ENCODE results near the gene LDB2.
"Not testable (repeated sequence)": the region's sequence is repeated elsewhere in the genome, so short reads cannot be mapped to it uniquely, and the experiment has no call there.

The LDB2 gene

DNA sequence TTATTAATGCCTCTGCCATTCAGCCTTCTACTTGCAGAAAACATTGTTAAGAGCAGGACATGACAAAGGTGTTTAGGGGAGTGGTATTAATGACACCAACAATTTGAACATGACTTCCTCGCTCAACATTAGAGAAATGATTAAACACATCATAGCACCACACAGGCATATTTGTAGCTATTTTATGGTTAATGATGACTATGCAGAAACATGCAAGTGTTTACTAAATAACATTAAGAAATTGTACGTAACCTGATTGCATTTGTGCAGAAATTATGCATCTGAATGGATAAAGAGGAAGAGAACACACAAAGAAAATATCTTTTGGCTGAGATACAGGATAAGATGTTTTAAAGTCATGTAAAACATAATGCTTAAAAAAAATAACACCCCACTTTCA, 323.5 kb downstream of the LDB2 start:
- DNase-seq: no peak
- H3K36me3 Mint-ChIP-seq (ENCODE audit: low read depth): peaks cover 15% of the 10 kb centered on the region
- no peak overlapping the region for H3K4me3 Mint-ChIP-seq
- TF ChIP-seq, protein P1, sequence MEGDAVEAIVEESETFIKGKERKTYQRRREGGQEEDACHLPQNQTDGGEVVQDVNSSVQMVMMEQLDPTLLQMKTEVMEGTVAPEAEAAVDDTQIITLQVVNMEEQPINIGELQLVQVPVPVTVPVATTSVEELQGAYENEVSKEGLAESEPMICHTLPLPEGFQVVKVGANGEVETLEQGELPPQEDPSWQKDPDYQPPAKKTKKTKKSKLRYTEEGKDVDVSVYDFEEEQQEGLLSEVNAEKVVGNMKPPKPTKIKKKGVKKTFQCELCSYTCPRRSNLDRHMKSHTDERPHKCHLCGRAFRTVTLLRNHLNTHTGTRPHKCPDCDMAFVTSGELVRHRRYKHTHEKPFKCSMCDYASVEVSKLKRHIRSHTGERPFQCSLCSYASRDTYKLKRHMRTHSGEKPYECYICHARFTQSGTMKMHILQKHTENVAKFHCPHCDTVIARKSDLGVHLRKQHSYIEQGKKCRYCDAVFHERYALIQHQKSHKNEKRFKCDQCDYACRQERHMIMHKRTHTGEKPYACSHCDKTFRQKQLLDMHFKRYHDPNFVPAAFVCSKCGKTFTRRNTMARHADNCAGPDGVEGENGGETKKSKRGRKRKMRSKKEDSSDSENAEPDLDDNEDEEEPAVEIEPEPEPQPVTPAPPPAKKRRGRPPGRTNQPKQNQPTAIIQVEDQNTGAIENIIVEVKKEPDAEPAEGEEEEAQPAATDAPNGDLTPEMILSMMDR (IDR thresholded peaks at IDR 0.05): no peak
- H3K9me3 Mint-ChIP-seq: no peaks in the 10 kb centered on the region
- no peak overlapping the region for H3K27ac Mint-ChIP-seq
- H3K27me3 Mint-ChIP-seq (ENCODE audit: low read depth, poor library complexity): no peaks in the 10 kb centered on the region
- peaks cover 4% of the 10 kb centered on the region for H3K4me1 Mint-ChIP-seq

DNA sequence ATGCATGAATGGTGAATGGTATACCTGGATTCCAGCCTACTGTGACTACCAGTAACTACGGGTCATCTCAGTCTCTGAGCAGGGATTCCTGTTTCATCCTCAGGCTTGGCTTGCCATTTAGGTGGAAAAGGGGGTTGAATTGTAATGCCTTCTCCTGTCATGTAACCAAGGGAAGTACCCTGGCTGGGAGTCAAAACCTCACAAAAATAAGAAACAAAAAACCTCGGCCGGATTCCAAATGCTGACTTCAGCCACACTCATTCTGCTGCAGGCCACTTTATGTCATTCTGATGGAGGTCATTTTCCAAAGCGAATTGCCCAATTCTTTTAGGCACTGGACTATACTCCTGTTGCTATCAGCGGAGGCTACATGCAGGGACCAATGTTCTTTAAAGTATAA, 324.7 kb downstream of the LDB2 start:
- peaks cover 9% of the 10 kb centered on the region for H3K36me3 Mint-ChIP-seq (ENCODE audit: low read depth)
- no peak overlapping the region for H3K27ac Mint-ChIP-seq
- H3K9me3 Mint-ChIP-seq: no peaks in the 10 kb centered on the region
- H3K4me1 Mint-ChIP-seq: no peaks in the 10 kb centered on the region
- DNase-seq: no peak
- TF ChIP-seq, protein P1 (IDR thresholded peaks at IDR 0.05): no peak
- H3K27me3 Mint-ChIP-seq (ENCODE audit: low read depth, poor library complexity): no peaks in the 10 kb centered on the region
- H3K4me3 Mint-ChIP-seq: no peak overlapping the region

DNA sequence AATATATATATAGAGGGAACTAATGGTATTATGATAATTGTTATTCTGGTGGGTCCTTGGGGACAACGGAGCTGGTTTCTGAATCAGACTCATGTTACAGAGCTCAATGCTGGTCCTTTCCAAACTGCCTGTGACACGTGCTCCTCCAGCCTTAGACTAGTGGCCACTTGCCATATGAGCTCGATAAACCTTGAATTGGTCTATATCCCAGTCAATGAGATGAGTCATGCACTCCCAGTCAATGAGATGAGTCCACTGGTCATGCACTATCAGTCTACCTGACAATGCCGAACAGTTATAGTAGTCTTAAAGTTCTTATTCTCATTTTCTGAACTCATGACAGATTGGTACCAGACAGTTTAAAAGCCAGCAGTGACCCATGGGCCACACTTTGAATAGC, 325.2 kb downstream of the LDB2 start:
- Mint-ChIP-seq H3K27me3 (ENCODE audit: low read depth, poor library complexity) (no peaks in the 10 kb centered on the region), H3K36me3 (ENCODE audit: low read depth) (peaks cover 4% of the 10 kb centered on the region), H3K27ac (no peak overlapping the region), H3K4me3 (no peak overlapping the region), H3K9me3 (no peaks in the 10 kb centered on the region), H3K4me1 (no peaks in the 10 kb centered on the region)
- DNase-seq: no peak
- TF ChIP-seq, protein P1 (IDR thresholded peaks at IDR 0.05): no peak

DNA sequence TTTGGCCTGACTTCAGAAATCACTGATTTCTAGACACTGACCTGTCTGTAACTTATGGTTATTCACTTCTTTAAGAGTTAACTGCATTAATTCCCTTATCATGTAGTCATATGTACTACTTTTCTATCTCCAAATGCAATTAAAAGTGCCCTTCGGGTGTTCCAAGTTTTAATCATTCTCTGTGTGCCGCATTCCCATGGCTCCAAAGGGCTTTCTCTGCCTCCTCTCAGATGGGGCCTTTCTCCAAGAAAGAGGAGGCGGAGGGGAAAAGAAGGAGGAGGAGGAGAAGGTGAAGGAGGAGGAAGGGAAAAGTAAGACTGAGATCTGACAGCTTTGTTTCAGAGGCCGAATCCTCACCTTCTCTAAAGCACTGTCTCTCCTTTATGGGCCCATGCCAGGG, 325.8 kb downstream of the LDB2 start:
- H3K27me3 Mint-ChIP-seq (ENCODE audit: low read depth, poor library complexity): no peaks in the 10 kb centered on the region
- no peaks in the 10 kb centered on the region for H3K36me3 Mint-ChIP-seq (ENCODE audit: low read depth)
- H3K27ac Mint-ChIP-seq: peak overlapping the region; percentile 82
- no peak overlapping the region for H3K4me3 Mint-ChIP-seq
- H3K4me1 Mint-ChIP-seq: no peaks in the 10 kb centered on the region
- DNase-seq: no peak
- TF ChIP-seq, protein P1 (IDR thresholded peaks at IDR 0.05): no peak
- H3K9me3 Mint-ChIP-seq: no peaks in the 10 kb centered on the region

DNA sequence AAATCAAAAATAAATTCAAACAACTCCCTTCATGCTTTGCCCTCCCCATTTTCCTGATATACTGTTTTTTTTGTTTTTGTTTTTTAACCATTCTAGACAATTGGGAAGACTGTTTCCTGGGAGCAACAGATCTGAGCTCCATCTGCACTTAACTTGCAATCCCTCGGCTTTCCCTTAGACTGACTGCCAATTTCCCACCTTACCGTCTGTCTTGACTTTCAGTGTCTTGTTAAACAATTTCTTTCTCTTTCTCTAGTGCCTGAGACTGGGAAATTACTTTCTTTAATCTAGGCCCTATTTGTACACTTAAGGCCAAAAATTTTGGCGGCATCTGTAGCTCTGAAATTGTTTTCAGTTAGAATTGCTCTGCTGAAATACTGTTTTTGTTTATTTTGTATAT, 326.3 kb downstream of the LDB2 start:
- Mint-ChIP-seq H3K4me3 (no peak overlapping the region), H3K36me3 (ENCODE audit: low read depth) (no peaks in the 10 kb centered on the region), H3K27ac (no peak overlapping the region), H3K27me3 (ENCODE audit: low read depth, poor library complexity) (no peaks in the 10 kb centered on the region), H3K4me1 (no peaks in the 10 kb centered on the region), H3K9me3 (no peaks in the 10 kb centered on the region)
- TF ChIP-seq, protein P1 (IDR thresholded peaks at IDR 0.05): no peak
- no peak for DNase-seq

DNA sequence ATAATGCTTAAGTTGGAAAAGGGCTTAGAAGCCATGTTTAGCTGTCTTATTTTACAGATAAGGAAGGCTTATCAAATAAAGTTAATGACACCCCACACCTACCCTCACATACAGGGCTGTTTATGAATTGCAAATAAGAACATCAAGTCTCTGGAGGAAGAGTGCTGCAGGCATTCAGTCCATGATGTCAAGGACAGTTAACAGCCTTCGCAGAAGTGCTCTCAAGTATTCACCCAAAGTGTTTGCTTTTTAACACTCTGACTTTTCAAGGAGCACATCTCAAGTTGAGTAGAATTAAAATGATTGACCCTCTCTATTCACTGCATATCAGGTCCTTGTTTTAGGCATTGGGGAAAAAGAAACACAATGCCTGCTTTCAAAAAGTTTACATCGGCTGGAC, 328.7 kb downstream of the LDB2 start:
- Mint-ChIP-seq H3K9me3 (no peaks in the 10 kb centered on the region), H3K4me3 (no peak overlapping the region), H3K4me1 (no peaks in the 10 kb centered on the region), H3K27ac (no peak overlapping the region), H3K27me3 (ENCODE audit: low read depth, poor library complexity) (no peaks in the 10 kb centered on the region), H3K36me3 (ENCODE audit: low read depth) (no peaks in the 10 kb centered on the region)
- DNase-seq: no peak
- TF ChIP-seq, protein P1 (IDR thresholded peaks at IDR 0.05): no peak

DNA sequence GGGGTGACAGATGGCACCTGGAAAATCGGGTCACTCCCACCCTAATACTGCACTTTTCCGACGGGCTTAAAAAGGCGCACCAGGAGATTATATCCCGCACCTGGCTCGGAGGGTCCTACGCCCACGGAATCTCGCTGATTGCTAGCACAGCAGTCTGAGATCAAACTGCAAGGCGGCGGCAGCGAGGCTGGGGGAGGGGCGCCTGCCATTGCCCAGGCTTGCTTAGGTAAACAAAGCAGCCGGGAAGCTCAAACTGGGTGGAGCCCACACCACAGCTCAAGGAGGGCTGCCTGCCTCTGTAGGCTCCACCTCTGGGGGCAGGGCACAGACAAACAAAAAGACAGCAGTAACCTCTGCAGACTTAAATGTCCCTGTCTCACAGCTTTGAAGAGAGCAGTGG, 341.1 kb downstream of the LDB2 start:
- H3K4me1 Mint-ChIP-seq; H3K27me3 Mint-ChIP-seq (ENCODE audit: low read depth, poor library complexity); H3K4me3 Mint-ChIP-seq; DNase-seq; H3K27ac Mint-ChIP-seq: not testable (repeated sequence)
- Mint-ChIP-seq H3K9me3 (peaks cover 58% of the 10 kb centered on the region), H3K36me3 (ENCODE audit: low read depth) (peaks cover 26% of the 10 kb centered on the region)

All from nephron progenitor cell (in vitro differentiated cells).